ENCODE results near the gene LDHD. TPM values are rescaled to one million over a fixed set of nuclear protein-coding genes. Genes with fewer than 3 reads are reported as not detected.
"Not testable (repeated sequence)": the region's sequence is repeated elsewhere in the genome, so short reads cannot be mapped to it uniquely, and the experiment has no call there.

Gene LDHD
- total RNA-seq, 1 donor from 2014 or later, result 0.53 TPM

GRCh38 chr16:75093598-75094540 lies 22.7 kb downstream of the LDHD start:
- TF ChIP-seq, protein P1, sequence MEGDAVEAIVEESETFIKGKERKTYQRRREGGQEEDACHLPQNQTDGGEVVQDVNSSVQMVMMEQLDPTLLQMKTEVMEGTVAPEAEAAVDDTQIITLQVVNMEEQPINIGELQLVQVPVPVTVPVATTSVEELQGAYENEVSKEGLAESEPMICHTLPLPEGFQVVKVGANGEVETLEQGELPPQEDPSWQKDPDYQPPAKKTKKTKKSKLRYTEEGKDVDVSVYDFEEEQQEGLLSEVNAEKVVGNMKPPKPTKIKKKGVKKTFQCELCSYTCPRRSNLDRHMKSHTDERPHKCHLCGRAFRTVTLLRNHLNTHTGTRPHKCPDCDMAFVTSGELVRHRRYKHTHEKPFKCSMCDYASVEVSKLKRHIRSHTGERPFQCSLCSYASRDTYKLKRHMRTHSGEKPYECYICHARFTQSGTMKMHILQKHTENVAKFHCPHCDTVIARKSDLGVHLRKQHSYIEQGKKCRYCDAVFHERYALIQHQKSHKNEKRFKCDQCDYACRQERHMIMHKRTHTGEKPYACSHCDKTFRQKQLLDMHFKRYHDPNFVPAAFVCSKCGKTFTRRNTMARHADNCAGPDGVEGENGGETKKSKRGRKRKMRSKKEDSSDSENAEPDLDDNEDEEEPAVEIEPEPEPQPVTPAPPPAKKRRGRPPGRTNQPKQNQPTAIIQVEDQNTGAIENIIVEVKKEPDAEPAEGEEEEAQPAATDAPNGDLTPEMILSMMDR (IDR thresholded peaks at IDR 0.05; ENCODE audit: insufficient read depth, low read length, severe bottlenecking), result no peak
- Histone ChIP-seq H3K36me3 (ENCODE audit: control insufficient read depth, insufficient read depth, low read length) (no peaks in the 10 kb centered on the region), H3K4me3 (ENCODE audit: low read depth, low read length) (no peak overlapping the region), H3K27me3 (ENCODE audit: control insufficient read depth, insufficient read depth, low read length) (no peaks in the 10 kb centered on the region)
- FAIRE-seq (no peak), DNase-seq (ENCODE audit: low read depth) (no peak)

DNA sequence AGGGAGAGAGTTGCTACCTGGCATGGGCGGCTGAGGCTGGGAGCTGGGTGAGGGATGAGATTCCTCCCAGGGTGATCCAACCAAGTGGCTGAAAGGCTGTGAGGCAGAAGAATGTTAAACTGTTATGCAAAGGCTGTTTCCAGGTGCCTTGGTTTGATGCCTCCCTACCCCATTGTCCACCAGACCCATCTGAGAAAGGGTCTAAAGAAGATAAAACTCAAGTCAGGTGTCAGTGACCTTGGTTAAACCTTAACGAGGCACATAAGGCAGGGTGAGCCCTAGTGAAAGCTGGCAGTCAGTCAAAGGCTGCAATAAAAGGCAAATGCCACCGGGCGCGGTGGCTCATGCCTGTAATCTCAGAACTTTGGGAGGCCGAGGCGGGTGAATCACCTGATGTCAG lies 23.8 kb downstream of the LDHD start:
- TF ChIP-seq, protein P1 (IDR thresholded peaks at IDR 0.05; ENCODE audit: insufficient read depth, low read length, severe bottlenecking), result no peak

DNA sequence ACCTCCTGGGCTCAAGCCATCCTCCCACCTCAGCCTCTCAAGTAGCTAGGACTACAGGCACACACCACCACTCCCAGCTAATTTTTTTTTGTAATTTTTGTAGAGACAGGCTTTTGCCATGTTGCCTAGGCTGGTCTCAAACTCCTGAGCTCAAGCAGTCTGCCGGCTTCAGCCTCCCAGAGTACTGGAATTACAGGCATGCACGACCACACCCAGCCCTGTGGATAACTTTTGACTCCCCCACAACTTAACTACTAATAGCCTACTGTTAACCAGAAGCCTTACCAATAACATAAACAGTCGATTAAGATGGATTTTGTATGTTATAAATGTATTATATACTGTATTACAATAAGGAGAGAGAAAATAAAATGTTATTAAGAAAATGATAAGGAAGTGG lies 25.0 kb downstream of the LDHD start:
- H3K4me3 ChIP-seq (ENCODE audit: low read depth, low read length); H3K36me3 ChIP-seq (ENCODE audit: control insufficient read depth, insufficient read depth, low read length); DNase-seq (ENCODE audit: low read depth); H3K27me3 ChIP-seq (ENCODE audit: control insufficient read depth, insufficient read depth, low read length); FAIRE-seq: not testable (repeated sequence)

More for the DNA sequence above, 23.8 kb downstream of the LDHD start:
- Histone ChIP-seq H3K27me3 (ENCODE audit: control insufficient read depth, insufficient read depth, low read length) (no peaks in the 10 kb centered on the region), H3K36me3 (ENCODE audit: control insufficient read depth, insufficient read depth, low read length) (no peaks in the 10 kb centered on the region), H3K4me3 (ENCODE audit: low read depth, low read length) (no peak overlapping the region)
- DNase-seq (ENCODE audit: low read depth) (no peak), FAIRE-seq (no peak)

DNA sequence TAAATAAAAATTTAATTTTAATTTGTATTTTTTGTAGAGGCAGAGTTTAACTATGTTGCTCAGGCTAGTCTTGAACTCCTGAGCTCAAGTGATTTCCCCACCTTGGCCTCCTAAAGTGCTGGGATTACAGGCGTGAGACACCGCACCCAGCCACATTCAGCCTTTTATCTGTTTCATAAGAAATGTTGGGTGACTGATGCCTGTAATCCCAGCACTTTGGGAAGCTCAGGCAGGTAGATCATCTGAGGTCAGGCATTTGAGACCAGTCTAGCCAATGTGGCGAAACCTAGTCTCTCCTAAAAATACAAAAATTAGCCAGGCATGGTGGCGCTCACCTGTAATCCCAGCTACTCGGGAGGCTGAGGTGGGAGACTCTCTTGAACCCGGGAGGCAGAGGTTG lies 25.7 kb downstream of the LDHD start:
- H3K4me3 ChIP-seq (ENCODE audit: low read depth, low read length); H3K27me3 ChIP-seq (ENCODE audit: control insufficient read depth, insufficient read depth, low read length); FAIRE-seq; H3K36me3 ChIP-seq (ENCODE audit: control insufficient read depth, insufficient read depth, low read length): not testable (repeated sequence)
- peak; percentile 54 for DNase-seq (ENCODE audit: low read depth)

GRCh38 chr16:75089486-75090202 lies 26.9 kb downstream of the LDHD start:
- no peak for DNase-seq (ENCODE audit: low read depth)
- TF ChIP-seq, protein P1 (IDR thresholded peaks at IDR 0.05; ENCODE audit: insufficient read depth, low read length, severe bottlenecking), result no peak
- H3K27me3 ChIP-seq (ENCODE audit: control insufficient read depth, insufficient read depth, low read length), result no peaks in the 10 kb centered on the region
- H3K4me3 ChIP-seq (ENCODE audit: low read depth, low read length), result no peak overlapping the region
- H3K36me3 ChIP-seq (ENCODE audit: control insufficient read depth, insufficient read depth, low read length), result no peaks in the 10 kb centered on the region
- FAIRE-seq, result no peak

GRCh38 chr16:75088934-75089333 lies 27.6 kb downstream of the LDHD start:
- FAIRE-seq (no peak), DNase-seq (ENCODE audit: low read depth) (no peak)
- H3K36me3 ChIP-seq (ENCODE audit: control insufficient read depth, insufficient read depth, low read length), result no peaks in the 10 kb centered on the region
- H3K27me3 ChIP-seq (ENCODE audit: control insufficient read depth, insufficient read depth, low read length), result no peaks in the 10 kb centered on the region
- H3K4me3 ChIP-seq (ENCODE audit: low read depth, low read length), result no peak overlapping the region
- TF ChIP-seq, protein P1 (IDR thresholded peaks at IDR 0.05; ENCODE audit: insufficient read depth, low read length, severe bottlenecking), result no peak
